HCT116 (cell line): Measurements from ENCODE around the gene RNF13. TPM values are rescaled to one million over a fixed set of nuclear protein-coding genes. Genes with fewer than 3 reads are reported as not detected.

Source experiments
- ATAC-seq: fragments of 200-7000 bp; cut with Tn5 transposase; 2 replicates; pipeline ENCODE4 v1.9.1; 2020; ENCODE audit warnings: mild to moderate bottlenecking, moderate library complexity
- BruUV-seq: library from RNA; stranded (reverse); fragments of 400-500 nt; replicated peaks from 2 replicates; lab custom pipeline; 2021; lab: Mats Ljungman, UMichigan
- CTCF ChIA-PET: fragments of 300-600 bp; sonication (Branson Sonifier 250); formaldehyde crosslinking; loops from one replicate; lab custom pipeline; 2021; ENCODE audit warnings: antibody characterized with exemption; lab: Charles Lee
- POLR2A ChIA-PET: fragments of 300-600, 350-600 bp; sonication (Branson Sonifier 250); formaldehyde crosslinking; loops from one replicate; lab custom pipeline; 2021; ENCODE audit warnings: antibody characterized with exemption; lab: Charles Lee
- RAD21 ChIA-PET, 2 experiments: fragments of 300-600 bp; sonication (Branson Sonifier 250); formaldehyde crosslinking; loops; one replicate each; lab custom pipeline; 2023; ENCODE audit warnings: low total read pairs in 2 of 2; ENCODE audit not compliant: uncharacterized antibody in 2 of 2, unreplicated experiment in 2 of 2, low non-redundant PET in 1 of 2; lab: Charles Lee
- DNase-seq: peaks from one replicate; pipeline ENCODE4 v3.0.0-alpha.2; 2010; ENCODE audit warnings: low read depth, low spot score
- H2AFZ ChIP-seq: fragments of 200-600 bp; shearing (Covaris generic), sonication (generic); 2 replicates; pipeline ENCODE4 v1.6.1; 2017; ENCODE audit warnings: low read depth, mixed run types, mixed read lengths, antibody characterized with exemption, low read length; ENCODE audit not compliant: poor library complexity, severe bottlenecking
- H3K27ac ChIP-seq: 2 replicates; pipeline ENCODE4 v1.5.1; 2012; ENCODE audit warnings: low read depth, low read length
- H3K27me3 ChIP-seq: fragments of 200-600 bp; sonication (generic); 2 replicates; pipeline ENCODE4 v1.6.1; 2016; ENCODE audit warnings: mixed run types, low read length, mixed read lengths; ENCODE audit not compliant: insufficient read depth
- H3K36me3 ChIP-seq, 2 experiments: fragments of 200-500 bp in 1 of 2; fragments of 200-600 bp in 1 of 2; sonication (Bioruptor generic) in 1 of 2; sonication (generic) in 1 of 2; 2 replicates each; pipeline versions ENCODE4 v1.5.1 to v1.6.1; 2014 to 2016; ENCODE audit warnings: low read length in 2 of 2, inconsistent platforms in 1 of 2, mixed read lengths in 1 of 2, mixed run types in 1 of 2; ENCODE audit not compliant: insufficient read depth in 2 of 2, control insufficient read depth in 1 of 2
- H3K4me1 ChIP-seq, 2 experiments: fragments of 200-600 bp in 1 of 2; sonication (generic) in 1 of 2; 2 replicates each; pipeline versions ENCODE4 v1.5.1 to v1.6.1; 2012 to 2017; ENCODE audit warnings: low read length in 2 of 2, inconsistent platforms in 1 of 2, mild to moderate bottlenecking in 1 of 2, mixed read lengths in 1 of 2, mixed run types in 1 of 2, moderate library complexity in 1 of 2; ENCODE audit not compliant: insufficient read depth in 2 of 2, control insufficient read depth in 1 of 2
- H3K4me2 ChIP-seq: fragments of 200-600 bp; sonication (generic); 2 replicates; pipeline ENCODE4 v1.6.1; 2017; ENCODE audit warnings: mixed run types, low read length, mixed read lengths
- H3K4me3 ChIP-seq, 2 experiments: fragments of 200-600 bp in 1 of 2; sonication (generic) in 1 of 2; replicated peaks in 1 of 2; 2 replicates each; pipeline ENCODE4 v1.5.1; 2011 to 2016; ENCODE audit warnings: low read length in 2 of 2, control low read depth in 1 of 2, low read depth in 1 of 2, mild to moderate bottlenecking in 1 of 2, mixed read lengths in 1 of 2, mixed run types in 1 of 2
- H3K79me2 ChIP-seq: fragments of 200-600 bp; sonication (generic); 2 replicates; pipeline ENCODE4 v1.6.1; 2017; ENCODE audit warnings: mild to moderate bottlenecking, mixed run types, low read length, moderate library complexity, mixed read lengths; ENCODE audit not compliant: insufficient read depth
- H3K9ac ChIP-seq: fragments of 200-600 bp; sonication (generic); 2 replicates; pipeline ENCODE4 v1.6.1; 2016; ENCODE audit warnings: low read length, mixed read lengths
- H3K9me2 ChIP-seq: fragments of 200-600 bp; sonication (generic), shearing (Covaris generic); 2 replicates; pipeline ENCODE4 v1.6.1; 2017; ENCODE audit warnings: mixed run types, mild to moderate bottlenecking, moderate library complexity; ENCODE audit not compliant: insufficient read depth
- H3K9me3 ChIP-seq, 2 experiments: fragments of 200-500 bp in 1 of 2; fragments of 200-600 bp in 1 of 2; sonication (Bioruptor generic) in 1 of 2; sonication (generic) in 1 of 2; 2 replicates each; pipeline ENCODE4 v1.6.1; 2014 to 2017; ENCODE audit warnings: low read length in 2 of 2, mixed read lengths in 2 of 2, inconsistent platforms in 1 of 2, low read depth in 1 of 2, mild to moderate bottlenecking in 1 of 2, mixed run types in 1 of 2, moderate library complexity in 1 of 2; ENCODE audit not compliant: control insufficient read depth in 1 of 2, insufficient read depth in 1 of 2
- H4K20me1 ChIP-seq: fragments of 200-600 bp; sonication (generic), shearing (Covaris generic); 2 replicates; pipeline ENCODE4 v1.6.1; 2017; ENCODE audit warnings: mixed run types, mild to moderate bottlenecking, moderate library complexity; ENCODE audit not compliant: insufficient read depth
- ATF3 ChIP-seq: IDR thresholded peaks from 2 replicates; pipeline ENCODE4 v1.6.1; 2012
- EGR1 ChIP-seq: IDR thresholded peaks from 2 replicates; pipeline ENCODE4 v1.6.1; 2012; ENCODE audit warnings: low read depth
- EZH2 ChIP-seq: fragments of 200-600 bp; sonication (generic); IDR thresholded peaks from 2 replicates; pipeline ENCODE4 v1.6.1; 2017; ENCODE audit warnings: antibody characterized with exemption, mixed run types
- RAD21 ChIP-seq: IDR thresholded peaks from 2 replicates; pipeline ENCODE4 v1.6.1; 2012; ENCODE audit warnings: low read depth, mild to moderate bottlenecking
- SIN3A ChIP-seq: IDR thresholded peaks from 2 replicates; pipeline ENCODE4 v1.6.1; 2012; ENCODE audit warnings: low read depth
- ZBTB33 ChIP-seq: IDR thresholded peaks from 2 replicates; pipeline ENCODE4 v1.6.1; 2011; ENCODE audit warnings: mild to moderate bottlenecking, low read length, moderate library complexity; ENCODE audit not compliant: insufficient replicate concordance; ENCODE audit errors: extremely low read depth
- intact Hi-C: fragments of 100-400 bp; cut with micrococcal nuclease; formaldehyde crosslinking; loops from 2 replicates; pipeline ENCODE4 v1.10.0; 2022
- total RNA-seq: library from RNA; stranded (reverse); gene quantifications from one replicate; pipeline ENCODE4 v1.2.1, GENCODE V29; 2021; ENCODE audit not compliant: unreplicated experiment
- TF ChIP-seq, protein P1 (sequence below), 3 experiments: fragments of 200-600 bp in 1 of 3; sonication (generic) in 1 of 3; IDR thresholded peaks in 2 of 3; conservative IDR thresholded peaks in 1 of 3; 2 replicates each; pipeline ENCODE4 v1.5.1; 2012 to 2017; ENCODE audit warnings: low read depth in 2 of 3, low read length in 2 of 3, antibody characterized with exemption in 1 of 3, borderline replicate concordance in 1 of 3, control low read depth in 1 of 3, mild to moderate bottlenecking in 1 of 3, mixed read lengths in 1 of 3, mixed run types in 1 of 3, moderate library complexity in 1 of 3; ENCODE audit not compliant: insufficient read depth in 1 of 3

Gene RNF13
- total RNA-seq, 1 experiment from 2014 or later, result 39.9 TPM

GRCh38 chr3:149765762-149766334, 47.2 kb upstream of the RNF13 start:
- no peak overlapping the region for H3K4me2 ChIP-seq
- RAD21 ChIA-PET, result interaction anchor here (0.9 to 1.3 kb wide), 3 partner anchors 13 to 43 kb away, joined by 3 to 6 read pairs (median 4); partner anchors contain the start of gene COMMD2 (in 1 of the 2)
- DNase-seq (no peak), ATAC-seq (peak; percentile 79)
- H4K20me1 ChIP-seq, result no peaks in the 10 kb centered on the region
- CTCF ChIA-PET, result interaction anchor here (0.6 to 3.3 kb wide), 21 partner anchors 8 to 730 kb away, joined by 3 to 47 read pairs (median 4); partner anchors contain the start of gene COMMD2
- no TSS peak for BruUV-seq
- H3K79me2 ChIP-seq, result no peaks in the 10 kb centered on the region
- no peak overlapping the region for H3K27ac ChIP-seq
- H2AFZ ChIP-seq, result no peak overlapping the region
- POLR2A ChIA-PET, result no interaction called here
- H3K27me3 ChIP-seq, result peaks cover 3% of the 10 kb centered on the region; the same call in 1 of the 2 replicates
- intact Hi-C loops, result loop anchor here (1.0 to 5.0 kb wide), 2 partner anchors 42 to 456 kb away; no protein-coding TSS in a partner anchor
- no peaks in the 10 kb centered on the region for H3K36me3 ChIP-seq
- no peak overlapping the region for H3K4me3 ChIP-seq
- H3K4me1 ChIP-seq, result no peaks in the 10 kb centered on the region
- no peak overlapping the region for H3K9ac ChIP-seq
- no peaks in the 10 kb centered on the region for H3K9me2 ChIP-seq
- no peaks in the 10 kb centered on the region for H3K9me3 ChIP-seq
- TF ChIP-seq RAD21 (peak; percentile 72), EGR1 (no peak), SIN3A (no peak)
- TF ChIP-seq, protein P1, sequence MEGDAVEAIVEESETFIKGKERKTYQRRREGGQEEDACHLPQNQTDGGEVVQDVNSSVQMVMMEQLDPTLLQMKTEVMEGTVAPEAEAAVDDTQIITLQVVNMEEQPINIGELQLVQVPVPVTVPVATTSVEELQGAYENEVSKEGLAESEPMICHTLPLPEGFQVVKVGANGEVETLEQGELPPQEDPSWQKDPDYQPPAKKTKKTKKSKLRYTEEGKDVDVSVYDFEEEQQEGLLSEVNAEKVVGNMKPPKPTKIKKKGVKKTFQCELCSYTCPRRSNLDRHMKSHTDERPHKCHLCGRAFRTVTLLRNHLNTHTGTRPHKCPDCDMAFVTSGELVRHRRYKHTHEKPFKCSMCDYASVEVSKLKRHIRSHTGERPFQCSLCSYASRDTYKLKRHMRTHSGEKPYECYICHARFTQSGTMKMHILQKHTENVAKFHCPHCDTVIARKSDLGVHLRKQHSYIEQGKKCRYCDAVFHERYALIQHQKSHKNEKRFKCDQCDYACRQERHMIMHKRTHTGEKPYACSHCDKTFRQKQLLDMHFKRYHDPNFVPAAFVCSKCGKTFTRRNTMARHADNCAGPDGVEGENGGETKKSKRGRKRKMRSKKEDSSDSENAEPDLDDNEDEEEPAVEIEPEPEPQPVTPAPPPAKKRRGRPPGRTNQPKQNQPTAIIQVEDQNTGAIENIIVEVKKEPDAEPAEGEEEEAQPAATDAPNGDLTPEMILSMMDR (IDR thresholded peaks at IDR 0.05 in 2 of 3, conservative IDR thresholded peaks at IDR 0.05 in 1 of 3; ENCODE audit: borderline replicate concordance in 1 of 3, insufficient read depth in 1 of 3, low read depth in 2 of 3, low read length in 2 of 3), result peak; percentile 50 to 64 (median 56)

- Histone ChIP-seq H3K27me3 (no peaks in the 10 kb centered on the region), H3K79me2 (no peaks in the 10 kb centered on the region), H4K20me1 (no peaks in the 10 kb centered on the region), H3K4me3 (no peak overlapping the region), H3K4me2 (no peak overlapping the region), H3K27ac (no peak overlapping the region), H3K9me2 (no peaks in the 10 kb centered on the region), H3K4me1 (no peaks in the 10 kb centered on the region), H3K9me3 (no peaks in the 10 kb centered on the region), H2AFZ (no peak overlapping the region), H3K9ac (no peak overlapping the region), H3K36me3 (no peaks in the 10 kb centered on the region)
- DNase-seq (no peak), ATAC-seq (no peak)
- POLR2A ChIA-PET, result no interaction called here
- TF ChIP-seq EZH2 (no peak), ATF3 (no peak), ZBTB33 (no peak)
- intact Hi-C loops, result loop anchor here (5.0 kb wide), 1 partner anchor 455 kb away; no protein-coding TSS in a partner anchor
- RAD21 ChIA-PET, result interaction anchor here in 1 of 2 experiments (1.2 kb wide), 1 partner anchor 40 kb away, joined by 3 read pairs; no protein-coding TSS in a partner anchor
- BruUV-seq, result no TSS peak
- CTCF ChIA-PET, result interaction anchor here (1.1 to 3.3 kb wide), 3 partner anchors 12 to 41 kb away, joined by 3 to 47 read pairs (median 13); partner anchors contain the start of gene COMMD2
These were observed 45.3 kb upstream of the RNF13 start for GRCh38 chr3:149767720-149768119.
